K562 (cell line): Measurements from ENCODE around the gene POU4F3. TPM values are rescaled to one million over a fixed set of nuclear protein-coding genes. Genes with fewer than 3 reads are reported as not detected.

Experiments used
- HNRNPLL ChIP-seq: fragments of 200-400 bp; formaldehyde crosslinking; IDR thresholded peaks from 2 replicates; pipeline ENCODE4 v1.6.1; 2017; ENCODE audit warnings: low read length, low read depth, mild to moderate bottlenecking; ENCODE audit not compliant: poor library complexity, severe bottlenecking
- LCOR ChIP-seq: sonication (generic); formaldehyde crosslinking; IDR thresholded peaks from 2 replicates; pipeline ENCODE4 v1.8.0; 2022; ENCODE audit warnings: mild to moderate bottlenecking, missing genetic modification reagents
- MEF2D ChIP-seq: conservative IDR thresholded peaks from 2 replicates; pipeline ENCODE4 v1.6.1; 2016; ENCODE audit warnings: low read depth, missing genetic modification characterization, missing compliant biosample characterization
- MTA2 ChIP-seq: fragments of 450-650 bp; IDR thresholded peaks from 2 replicates; pipeline ENCODE4 v1.6.1; 2016; ENCODE audit warnings: low read depth
- MYBL2 ChIP-seq, 2 experiments: fragments of 450-650 bp in 1 of 2; sonication (generic) in 1 of 2; formaldehyde crosslinking in 1 of 2; IDR thresholded peaks; 2 replicates each; pipeline versions ENCODE4 v1.6.1 to v1.8.1; 2017 to 2022; ENCODE audit warnings: borderline replicate concordance in 1 of 2, inconsistent platforms in 1 of 2, low read depth in 1 of 2, mild to moderate bottlenecking in 1 of 2, missing genetic modification reagents in 1 of 2, moderate library complexity in 1 of 2
- MYNN ChIP-seq, 2 experiments: sonication (generic); formaldehyde crosslinking in 1 of 2; IDR thresholded peaks; 2 replicates each; pipeline versions ENCODE4 v1.5.0 to v1.6.1; 2016 to 2020; ENCODE audit warnings: antibody characterized with exemption in 1 of 2, missing genetic modification reagents in 1 of 2
- SRF ChIP-seq, 2 experiments: fragments of 250-450, 450-650 bp in 1 of 2; sonication (Bioruptor Pico) in 1 of 2; sonication (generic) in 1 of 2; formaldehyde crosslinking; IDR thresholded peaks; 2 replicates each; pipeline versions ENCODE4 v1.5.0 to v1.5.1; 2020 to 2022; ENCODE audit warnings: mild to moderate bottlenecking in 1 of 2, missing genetic modification reagents in 1 of 2
- TARDBP ChIP-seq: fragments of 450-650 bp; IDR thresholded peaks from 2 replicates; pipeline ENCODE4 v1.6.1; 2016
- ZBTB33 ChIP-seq: sonication (generic); formaldehyde crosslinking; IDR thresholded peaks from 2 replicates; pipeline ENCODE4 v1.8.1; 2023; ENCODE audit warnings: mild to moderate bottlenecking, missing genetic modification reagents
- ZNF263 ChIP-seq: sonication (generic); formaldehyde crosslinking; IDR thresholded peaks from 2 replicates; pipeline ENCODE4 v1.8.0; 2022; ENCODE audit warnings: mild to moderate bottlenecking, missing genetic modification reagents, borderline replicate concordance
- ZNF311 ChIP-seq: fragments of 250-450 bp; sonication (Bioruptor Pico); IDR thresholded peaks from 2 replicates; pipeline ENCODE4 v1.4.0; 2020; ENCODE audit warnings: mild to moderate bottlenecking, moderate library complexity
- polyA plus RNA-seq, 8 experiments: library from polyadenylated mRNA; depleted of rRNA in 4 of 8; stranded (reverse) in 5 of 8; unstranded in 3 of 8; fragments of >200 nt; fragmentation: Nextera tagmentation in 2 of 8; fragmentation: Illumina TruSeq in 1 of 8; extraction: Ambion mirVana in 2 of 8; extraction: Trizol in 1 of 8; gene quantifications; 2 replicates each; pipeline versions ENCODE4 v1.2.1 to v1.2.3, GENCODE V29; 2011 to 2014; ENCODE audit warnings: inconsistent platforms in 1 of 8, missing spikeins in 1 of 8
- total RNA-seq, 7 experiments: library from RNA; depleted of rRNA in 6 of 7; stranded (reverse); fragments of >200 nt in 6 of 7; fragmentation: Illumina TruSeq in 2 of 7; extraction: Trizol in 2 of 7; gene quantifications; 2 replicates each; pipeline versions ENCODE4 v1.2.1 to v1.2.3, GENCODE V29; 2011 to 2021; ENCODE audit warnings: low replicate concordance in 1 of 7
- TF ChIP-seq, protein P1 (sequence below): fragments of 450-650 bp; formaldehyde crosslinking; IDR thresholded peaks from 2 replicates; pipeline ENCODE4 v1.4.0; 2022; ENCODE audit warnings: missing genetic modification characterization
- TF ChIP-seq, protein P2 (sequence below): fragments of 200-800 bp; sonication (Bioruptor generic); IDR thresholded peaks from 2 replicates; pipeline ENCODE4 v1.6.1; 2017; ENCODE audit warnings: missing genetic modification characterization, missing compliant biosample characterization
- TF ChIP-seq, protein P3 (sequence below): fragments of 450-650 bp; IDR thresholded peaks from 2 replicates; pipeline ENCODE4 v1.6.1; 2017; ENCODE audit warnings: antibody characterized with exemption, mild to moderate bottlenecking
- TF ChIP-seq, protein P4 (sequence below): IDR thresholded peaks from 2 replicates; pipeline ENCODE4 v1.6.1; 2016; ENCODE audit warnings: missing genetic modification characterization, missing compliant biosample characterization

The POU4F3 gene
- total and polyA plus RNA-seq, 9 of the 15 experiments (the other 6 are each of a cell fraction or from before 2014, with no cell fraction given), result 0.04 to 0.13 (median 0.07) TPM; not detected in 6

- TF ChIP-seq, protein P1, sequence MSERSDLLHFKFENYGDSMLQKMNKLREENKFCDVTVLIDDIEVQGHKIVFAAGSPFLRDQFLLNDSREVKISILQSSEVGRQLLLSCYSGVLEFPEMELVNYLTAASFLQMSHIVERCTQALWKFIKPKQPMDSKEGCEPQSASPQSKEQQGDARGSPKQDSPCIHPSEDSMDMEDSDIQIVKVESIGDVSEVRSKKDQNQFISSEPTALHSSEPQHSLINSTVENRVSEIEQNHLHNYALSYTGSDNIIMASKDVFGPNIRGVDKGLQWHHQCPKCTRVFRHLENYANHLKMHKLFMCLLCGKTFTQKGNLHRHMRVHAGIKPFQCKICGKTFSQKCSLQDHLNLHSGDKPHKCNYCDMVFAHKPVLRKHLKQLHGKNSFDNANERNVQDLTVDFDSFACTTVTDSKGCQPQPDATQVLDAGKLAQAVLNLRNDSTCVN, result no peak
- TF ChIP-seq, protein P2, sequence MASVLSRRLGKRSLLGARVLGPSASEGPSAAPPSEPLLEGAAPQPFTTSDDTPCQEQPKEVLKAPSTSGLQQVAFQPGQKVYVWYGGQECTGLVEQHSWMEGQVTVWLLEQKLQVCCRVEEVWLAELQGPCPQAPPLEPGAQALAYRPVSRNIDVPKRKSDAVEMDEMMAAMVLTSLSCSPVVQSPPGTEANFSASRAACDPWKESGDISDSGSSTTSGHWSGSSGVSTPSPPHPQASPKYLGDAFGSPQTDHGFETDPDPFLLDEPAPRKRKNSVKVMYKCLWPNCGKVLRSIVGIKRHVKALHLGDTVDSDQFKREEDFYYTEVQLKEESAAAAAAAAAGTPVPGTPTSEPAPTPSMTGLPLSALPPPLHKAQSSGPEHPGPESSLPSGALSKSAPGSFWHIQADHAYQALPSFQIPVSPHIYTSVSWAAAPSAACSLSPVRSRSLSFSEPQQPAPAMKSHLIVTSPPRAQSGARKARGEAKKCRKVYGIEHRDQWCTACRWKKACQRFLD, result no peak
- TF ChIP-seq MYBL2 (IDR thresholded peaks at IDR 0.05; ENCODE audit: low read depth) (no peak), MYBL2 (CRISPR knock-in tag; IDR thresholded peaks at IDR 0.05; ENCODE audit: borderline replicate concordance) (no peak), MYNN (IDR thresholded peaks at IDR 0.05) (no peak), MYNN (CRISPR knock-in tag; IDR thresholded peaks at IDR 0.05) (no peak), ZNF263 (no peak), SRF (CRISPR knock-in tag; IDR thresholded peaks at IDR 0.05) (no peak), LCOR (CRISPR knock-in tag) (0 out of 2 replicates have a peak, but pooled peaks have one; percentile 41), TARDBP (no peak), MEF2D (tag) (no peak), ZBTB33 (peak; percentile 22; the same call in 1 of the 2 replicates), MTA2 (no peak), ZNF311 (CRISPR knock-in tag) (no peak), HNRNPLL (no peak)
- TF ChIP-seq, protein P3, sequence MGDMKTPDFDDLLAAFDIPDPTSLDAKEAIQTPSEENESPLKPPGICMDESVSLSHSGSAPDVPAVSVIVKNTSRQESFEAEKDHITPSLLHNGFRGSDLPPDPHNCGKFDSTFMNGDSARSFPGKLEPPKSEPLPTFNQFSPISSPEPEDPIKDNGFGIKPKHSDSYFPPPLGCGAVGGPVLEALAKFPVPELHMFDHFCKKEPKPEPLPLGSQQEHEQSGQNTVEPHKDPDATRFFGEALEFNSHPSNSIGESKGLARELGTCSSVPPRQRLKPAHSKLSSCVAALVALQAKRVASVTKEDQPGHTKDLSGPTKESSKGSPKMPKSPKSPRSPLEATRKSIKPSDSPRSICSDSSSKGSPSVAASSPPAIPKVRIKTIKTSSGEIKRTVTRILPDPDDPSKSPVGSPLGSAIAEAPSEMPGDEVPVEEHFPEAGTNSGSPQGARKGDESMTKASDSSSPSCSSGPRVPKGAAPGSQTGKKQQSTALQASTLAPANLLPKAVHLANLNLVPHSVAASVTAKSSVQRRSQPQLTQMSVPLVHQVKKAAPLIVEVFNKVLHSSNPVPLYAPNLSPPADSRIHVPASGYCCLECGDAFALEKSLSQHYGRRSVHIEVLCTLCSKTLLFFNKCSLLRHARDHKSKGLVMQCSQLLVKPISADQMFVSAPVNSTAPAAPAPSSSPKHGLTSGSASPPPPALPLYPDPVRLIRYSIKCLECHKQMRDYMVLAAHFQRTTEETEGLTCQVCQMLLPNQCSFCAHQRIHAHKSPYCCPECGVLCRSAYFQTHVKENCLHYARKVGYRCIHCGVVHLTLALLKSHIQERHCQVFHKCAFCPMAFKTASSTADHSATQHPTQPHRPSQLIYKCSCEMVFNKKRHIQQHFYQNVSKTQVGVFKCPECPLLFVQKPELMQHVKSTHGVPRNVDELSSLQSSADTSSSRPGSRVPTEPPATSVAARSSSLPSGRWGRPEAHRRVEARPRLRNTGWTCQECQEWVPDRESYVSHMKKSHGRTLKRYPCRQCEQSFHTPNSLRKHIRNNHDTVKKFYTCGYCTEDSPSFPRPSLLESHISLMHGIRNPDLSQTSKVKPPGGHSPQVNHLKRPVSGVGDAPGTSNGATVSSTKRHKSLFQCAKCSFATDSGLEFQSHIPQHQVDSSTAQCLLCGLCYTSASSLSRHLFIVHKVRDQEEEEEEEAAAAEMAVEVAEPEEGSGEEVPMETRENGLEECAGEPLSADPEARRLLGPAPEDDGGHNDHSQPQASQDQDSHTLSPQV, result no peak
- TF ChIP-seq, protein P4, sequence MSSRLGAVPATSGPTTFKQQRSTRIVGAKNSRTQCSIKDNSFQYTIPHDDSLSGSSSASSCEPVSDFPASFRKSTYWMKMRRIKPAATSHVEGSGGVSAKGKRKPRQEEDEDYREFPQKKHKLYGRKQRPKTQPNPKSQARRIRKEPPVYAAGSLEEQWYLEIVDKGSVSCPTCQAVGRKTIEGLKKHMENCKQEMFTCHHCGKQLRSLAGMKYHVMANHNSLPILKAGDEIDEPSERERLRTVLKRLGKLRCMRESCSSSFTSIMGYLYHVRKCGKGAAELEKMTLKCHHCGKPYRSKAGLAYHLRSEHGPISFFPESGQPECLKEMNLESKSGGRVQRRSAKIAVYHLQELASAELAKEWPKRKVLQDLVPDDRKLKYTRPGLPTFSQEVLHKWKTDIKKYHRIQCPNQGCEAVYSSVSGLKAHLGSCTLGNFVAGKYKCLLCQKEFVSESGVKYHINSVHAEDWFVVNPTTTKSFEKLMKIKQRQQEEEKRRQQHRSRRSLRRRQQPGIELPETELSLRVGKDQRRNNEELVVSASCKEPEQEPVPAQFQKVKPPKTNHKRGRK (tag), result no peak
These were observed 1.8 kb downstream of the POU4F3 start (continued) for GRCh38 chr5:146340260-146341081.
